Measurements from ENCODE around the gene RUNX3. TPM values are rescaled to one million over a fixed set of nuclear protein-coding genes. Genes with fewer than 3 reads are reported as not detected.

The RUNX3 gene
- total and polyA plus RNA-seq, 9 donors, result 0.23 to 1.9 (median 0.83) TPM

GRCh38 chr1:24935196-24935526, 5.1 kb upstream of the RUNX3 start:
- Histone ChIP-seq H3K9me3 (no peaks in the 10 kb centered on the region), H3K27ac (no peak overlapping the region), H3K4me1 (ENCODE audit: insufficient read depth) (no peaks in the 10 kb centered on the region), H3K4me3 (no peak overlapping the region), H3K36me3 (no peaks in the 10 kb centered on the region), H3K27me3 (no peaks in the 10 kb centered on the region)
- no peak for DNase-seq
- WGBS, 3 donors, result 33 to 40% (median 33%) methylated on average over 11 of the region's 11 CpGs
- TF ChIP-seq EP300 (IDR thresholded peaks at IDR 0.05), result no peak
- no peak for TF ChIP-seq POLR2A (IDR thresholded peaks at IDR 0.05)
- no peak for TF ChIP-seq CTCF (IDR thresholded peaks at IDR 0.05)
- intact Hi-C loops (cut with DNase I), result no loop called here

GRCh38 chr1:24934310-24935195, 4.5 kb upstream of the RUNX3 start:
- H3K36me3 ChIP-seq, result no peaks in the 10 kb centered on the region
- 30 to 41% (median 39%) methylated on average over 16 of the region's 16 CpGs for WGBS, 3 donors
- DNase-seq, result no peak
- H3K4me3 ChIP-seq, result no peak overlapping the region
- no peaks in the 10 kb centered on the region for H3K9me3 ChIP-seq
- intact Hi-C loops (cut with DNase I), result no loop called here
- H3K4me1 ChIP-seq (ENCODE audit: insufficient read depth), result no peaks in the 10 kb centered on the region
- no peak overlapping the region for H3K27ac ChIP-seq
- no peaks in the 10 kb centered on the region for H3K27me3 ChIP-seq
- TF ChIP-seq CTCF (IDR thresholded peaks at IDR 0.05) (no peak), EP300 (IDR thresholded peaks at IDR 0.05) (no peak), POLR2A (IDR thresholded peaks at IDR 0.05) (no peak)

GRCh38 chr1:24933468-24933867, 3.4 kb upstream of the RUNX3 start:
- Histone ChIP-seq H3K9me3 (no peaks in the 10 kb centered on the region), H3K27ac (no peak overlapping the region), H3K36me3 (no peaks in the 10 kb centered on the region), H3K27me3 (no peaks in the 10 kb centered on the region), H3K4me1 (ENCODE audit: insufficient read depth) (no peaks in the 10 kb centered on the region), H3K4me3 (no peak overlapping the region)
- TF ChIP-seq EP300 (IDR thresholded peaks at IDR 0.05), result no peak
- intact Hi-C loops (cut with DNase I), result no loop called here
- 59 to 72% (median 63%) methylated on average over 12 of the region's 12 CpGs for WGBS, 3 donors
- no peak for DNase-seq

- H3K4me1 ChIP-seq (ENCODE audit: insufficient read depth), result no peaks in the 10 kb centered on the region
- 44 to 54% (median 51%) methylated on average over 13 of the region's 13 CpGs for WGBS, 3 donors
- H3K36me3 ChIP-seq, result no peaks in the 10 kb centered on the region
- H3K4me3 ChIP-seq, result no peak overlapping the region
- no peaks in the 10 kb centered on the region for H3K9me3 ChIP-seq
- intact Hi-C loops (cut with DNase I), result no loop called here
- no peaks in the 10 kb centered on the region for H3K27me3 ChIP-seq
- H3K27ac ChIP-seq, result no peak overlapping the region
- TF ChIP-seq POLR2A (IDR thresholded peaks at IDR 0.05), result no peak
- DNase-seq, result no peak
These were observed 2.7 kb upstream of the RUNX3 start for GRCh38 chr1:24932725-24933294.

- Histone ChIP-seq H3K9me3 (no peaks in the 10 kb centered on the region), H3K27ac (no peak overlapping the region), H3K4me1 (ENCODE audit: insufficient read depth) (no peaks in the 10 kb centered on the region), H3K36me3 (no peaks in the 10 kb centered on the region), H3K27me3 (no peaks in the 10 kb centered on the region), H3K4me3 (no peak overlapping the region)
- peak in 1 of 3 donors; percentile 36 for TF ChIP-seq CTCF (IDR thresholded peaks at IDR 0.05)
- TF ChIP-seq POLR2A (IDR thresholded peaks at IDR 0.05), result no peak
- intact Hi-C loops (cut with DNase I), result no loop called here
- DNase-seq, result no peak
- 2 to 8% (median 7%) methylated on average over 18 to 34 of the region's 34 CpGs for WGBS, 3 donors
These were observed 2.2 kb upstream of the RUNX3 start for GRCh38 chr1:24932284-24932683.
